HG03280 (cell line): ENCODE results near the gene FAR2.
"Not testable (repeated sequence)": the region's sequence is repeated elsewhere in the genome, so short reads cannot be mapped to it uniquely, and the experiment has no call there.

ENCODE experiments used
- ATAC-seq: cut with Tn5 transposase; IDR thresholded peaks from one replicate; pipeline ENCODE4 v1.9.1; 2021; ENCODE audit warnings: mild to moderate bottlenecking, moderate library complexity; ENCODE audit not compliant: unreplicated experiment

The FAR2 gene

GRCh38 chr12:29152223-29152868 is 3.3 kb downstream of the FAR2 start:
- ATAC-seq = peak; percentile 92

GRCh38 chr12:29152981-29153630 is 4.0 kb downstream of the FAR2 start:
- ATAC-seq = no peak

- ATAC-seq = no peak
Measured at GRCh38 chr12:29155079-29155478, 6.0 kb downstream of the FAR2 start.

- ATAC-seq = no peak
Measured at GRCh38 chr12:29157486-29157946, 8.4 kb downstream of the FAR2 start.

GRCh38 chr12:29158115-29158763 is 9.2 kb downstream of the FAR2 start:
- ATAC-seq = no peak

- ATAC-seq = no peak
Measured at GRCh38 chr12:29159661-29160060, 10.6 kb downstream of the FAR2 start.

GRCh38 chr12:29160230-29160629 is 11.2 kb downstream of the FAR2 start:
- no peak for ATAC-seq

GRCh38 chr12:29163146-29163545 is 14.1 kb downstream of the FAR2 start:
- ATAC-seq = no peak

- peak; percentile 100 for ATAC-seq
Measured at GRCh38 chr12:29164477-29165393, 15.7 kb downstream of the FAR2 start.

GRCh38 chr12:29167445-29167844 is 18.4 kb downstream of the FAR2 start:
- no peak for ATAC-seq

GRCh38 chr12:29167988-29168387 is 18.9 kb downstream of the FAR2 start:
- ATAC-seq = no peak

- not testable (repeated sequence) for ATAC-seq
Measured at GRCh38 chr12:29169978-29170377, 20.9 kb downstream of the FAR2 start.

- ATAC-seq = not testable (repeated sequence)
Measured at GRCh38 chr12:29170478-29171084, 21.5 kb downstream of the FAR2 start.

GRCh38 chr12:29171421-29172258 is 22.6 kb downstream of the FAR2 start:
- no peak for ATAC-seq

- no peak for ATAC-seq
Measured at GRCh38 chr12:29176941-29177340, 27.9 kb downstream of the FAR2 start.

GRCh38 chr12:29182247-29182646 is 33.2 kb downstream of the FAR2 start:
- ATAC-seq = not testable (repeated sequence)

GRCh38 chr12:29187756-29188155 is 38.7 kb downstream of the FAR2 start:
- ATAC-seq = no peak

- ATAC-seq = no peak
Measured at GRCh38 chr12:29191267-29191850, 42.3 kb downstream of the FAR2 start.

- ATAC-seq = no peak
Measured at GRCh38 chr12:29198901-29199300, 49.8 kb downstream of the FAR2 start.
